Keratinocyte (primary cell): ENCODE data around the gene NT5DC3. TPM values are rescaled to one million over a fixed set of nuclear protein-coding genes. Genes with fewer than 3 reads are reported as not detected.

Experiments
- DNase-seq: peaks from one replicate; pipeline ENCODE4 v3.0.0-alpha.2; 2011; ENCODE audit warnings: low read depth, missing footprints, low spot score
- FAIRE-seq: peaks from 2 replicates; lab custom pipeline; 2011; peaks lifted over from hg19 to GRCh38; lab: Jason Lieb, UNC
- H2AFZ ChIP-seq: 2 replicates; pipeline ENCODE4 v1.6.0; 2012; ENCODE audit warnings: low read length, control low read depth, inconsistent platforms; ENCODE audit not compliant: control insufficient read depth
- H3K27ac ChIP-seq: 2 replicates; pipeline ENCODE4 v1.5.1; 2011; ENCODE audit warnings: low read length; ENCODE audit not compliant: control insufficient read depth, insufficient read depth
- H3K27me3 ChIP-seq: 3 replicates; pipeline ENCODE4 v1.6.0; 2011; ENCODE audit warnings: low read length; ENCODE audit not compliant: control insufficient read depth, insufficient read depth; ENCODE audit errors: extremely low read depth
- H3K36me3 ChIP-seq, 2 experiments: 2 replicates in 1 of 2; 3 replicates in 1 of 2; pipeline ENCODE4 v1.5.1; 2011; ENCODE audit warnings: low read length in 2 of 2, mild to moderate bottlenecking in 1 of 2; ENCODE audit not compliant: control insufficient read depth in 2 of 2, insufficient read depth in 2 of 2; ENCODE audit errors: extremely low read depth in 1 of 2
- H3K4me1 ChIP-seq: 3 replicates; pipeline ENCODE4 v1.5.1; 2011; ENCODE audit warnings: low read length; ENCODE audit not compliant: control insufficient read depth, insufficient read depth; ENCODE audit errors: extremely low read depth
- H3K4me2 ChIP-seq: 3 replicates; pipeline ENCODE4 v1.6.0; 2011; ENCODE audit warnings: low read depth, low read length; ENCODE audit not compliant: control insufficient read depth, insufficient read depth; ENCODE audit errors: extremely low read depth
- H3K4me3 ChIP-seq, 3 experiments: fragments of 200-600 bp in 1 of 3; sonication (generic) in 1 of 3; 2 replicates in 2 of 3; 3 replicates in 1 of 3; pipeline ENCODE4 v1.5.1; 2011 to 2016; ENCODE audit warnings: low read length in 3 of 3, mild to moderate bottlenecking in 3 of 3, control low read depth in 2 of 3, inconsistent platforms in 1 of 3, low read depth in 1 of 3, mixed read lengths in 1 of 3, mixed run types in 1 of 3, moderate library complexity in 1 of 3; ENCODE audit not compliant: control insufficient read depth in 2 of 3, insufficient read depth in 2 of 3; ENCODE audit errors: extremely low read depth in 1 of 3
- H3K79me2 ChIP-seq: 2 replicates; pipeline ENCODE4 v1.6.0; 2012; ENCODE audit warnings: low read length; ENCODE audit not compliant: control insufficient read depth, insufficient read depth
- H3K9ac ChIP-seq: 3 replicates; pipeline ENCODE4 v1.6.0; 2011; ENCODE audit warnings: low read length; ENCODE audit not compliant: control insufficient read depth, insufficient read depth; ENCODE audit errors: extremely low read depth
- H3K9me1 ChIP-seq: 3 replicates; pipeline ENCODE4 v1.6.0; 2011; ENCODE audit warnings: low read length; ENCODE audit not compliant: control insufficient read depth, insufficient read depth; ENCODE audit errors: extremely low read depth
- H3K9me3 ChIP-seq: 2 replicates; pipeline ENCODE4 v1.5.1; 2012; ENCODE audit warnings: low read depth, low read length; ENCODE audit not compliant: control insufficient read depth
- H4K20me1 ChIP-seq: 3 replicates; pipeline ENCODE4 v1.6.0; 2011; ENCODE audit warnings: low read length; ENCODE audit not compliant: control insufficient read depth, insufficient read depth; ENCODE audit errors: extremely low read depth
- EZH2 ChIP-seq: IDR thresholded peaks from one replicate; pipeline ENCODE4 v1.6.1; 2012; ENCODE audit warnings: inconsistent platforms, mild to moderate bottlenecking, low read length, moderate library complexity
- dilution Hi-C: fragments of 300-500 bp; cut with MboI; formaldehyde crosslinking; loops from one replicate; pipeline ENCODE4 v1.7.0; 2020; ENCODE audit warnings: low sequenced_read_pairs; ENCODE audit not compliant: extremely low pct_ligation_motif_present
- polyA plus RNA-seq, 5 experiments: library from polyadenylated mRNA; depleted of rRNA in 3 of 5; stranded (reverse) in 3 of 5; stranded (forward) in 1 of 5; unstranded in 1 of 5; fragments of >200 nt; gene quantifications; 1 replicate in 1 of 5; 2 replicates in 3 of 5; 3 replicates in 1 of 5; pipeline versions ENCODE4 v1.2.1 to v1.2.3, GENCODE V29; 2011 to 2012; ENCODE audit warnings: missing spikeins in 2 of 5, low read depth in 1 of 5, low replicate concordance in 1 of 5
- TF ChIP-seq, protein P1 (sequence below), 3 experiments: IDR thresholded peaks in 1 of 3; conservative IDR thresholded peaks in 1 of 3; optimal IDR thresholded peaks in 1 of 3; 2 replicates in 2 of 3; 3 replicates in 1 of 3; pipeline versions ENCODE3 to v1.5.1; 2011; ENCODE audit warnings: low read length in 3 of 3, mild to moderate bottlenecking in 3 of 3, moderate library complexity in 2 of 3, control low read depth in 1 of 3, inconsistent platforms in 1 of 3; ENCODE audit not compliant: insufficient read depth in 2 of 3; ENCODE audit errors: extremely low read depth in 1 of 3

NT5DC3 gene
- polyA plus RNA-seq, 1 donor (not counting 4 experiments of a cell fraction or from before 2014, with no cell fraction given) = 12.8 TPM

DNA sequence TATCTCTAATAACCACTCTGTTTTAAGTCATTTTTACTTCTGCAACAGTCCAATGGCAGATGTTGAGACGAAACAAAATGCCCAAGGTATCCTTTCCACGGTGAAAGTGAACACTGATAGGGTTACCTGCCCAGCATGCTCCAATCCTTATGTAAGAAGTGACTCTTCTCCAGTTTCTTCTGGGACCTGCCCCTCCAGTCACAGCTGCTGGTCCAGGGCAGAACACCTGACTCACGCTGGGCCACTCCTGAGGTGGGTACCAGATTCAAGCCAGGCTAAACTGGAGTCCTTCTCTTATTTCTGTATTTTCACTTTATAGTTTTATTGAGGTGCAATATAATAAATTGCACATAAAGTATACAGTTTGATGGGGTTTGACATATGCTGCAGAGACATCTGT, 16.7 kb downstream of the NT5DC3 start:
- Histone ChIP-seq H3K4me1 (peaks cover 18% of the 10 kb centered on the region), H3K9ac (no peak overlapping the region), H3K9me1 (no peaks in the 10 kb centered on the region), H3K36me3 (peaks cover 7 to 10% of the 10 kb centered on the region in 2 experiments), H3K9me3 (peaks cover 2% of the 10 kb centered on the region), H2AFZ (no peak overlapping the region), H3K4me2 (no peak overlapping the region), H4K20me1 (no peaks in the 10 kb centered on the region), H3K79me2 (peaks cover 92% of the 10 kb centered on the region), H3K4me3 (no peak overlapping the region), H3K27me3 (no peaks in the 10 kb centered on the region), H3K27ac (no peak overlapping the region)
- DNase-seq (no peak), FAIRE-seq (no peak)
- no peak for TF ChIP-seq EZH2
- TF ChIP-seq, protein P1, sequence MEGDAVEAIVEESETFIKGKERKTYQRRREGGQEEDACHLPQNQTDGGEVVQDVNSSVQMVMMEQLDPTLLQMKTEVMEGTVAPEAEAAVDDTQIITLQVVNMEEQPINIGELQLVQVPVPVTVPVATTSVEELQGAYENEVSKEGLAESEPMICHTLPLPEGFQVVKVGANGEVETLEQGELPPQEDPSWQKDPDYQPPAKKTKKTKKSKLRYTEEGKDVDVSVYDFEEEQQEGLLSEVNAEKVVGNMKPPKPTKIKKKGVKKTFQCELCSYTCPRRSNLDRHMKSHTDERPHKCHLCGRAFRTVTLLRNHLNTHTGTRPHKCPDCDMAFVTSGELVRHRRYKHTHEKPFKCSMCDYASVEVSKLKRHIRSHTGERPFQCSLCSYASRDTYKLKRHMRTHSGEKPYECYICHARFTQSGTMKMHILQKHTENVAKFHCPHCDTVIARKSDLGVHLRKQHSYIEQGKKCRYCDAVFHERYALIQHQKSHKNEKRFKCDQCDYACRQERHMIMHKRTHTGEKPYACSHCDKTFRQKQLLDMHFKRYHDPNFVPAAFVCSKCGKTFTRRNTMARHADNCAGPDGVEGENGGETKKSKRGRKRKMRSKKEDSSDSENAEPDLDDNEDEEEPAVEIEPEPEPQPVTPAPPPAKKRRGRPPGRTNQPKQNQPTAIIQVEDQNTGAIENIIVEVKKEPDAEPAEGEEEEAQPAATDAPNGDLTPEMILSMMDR (optimal IDR thresholded peaks at IDR 0.05 in 1 of 3, IDR thresholded peaks at IDR 0.05 in 1 of 3, conservative IDR thresholded peaks at IDR 0.05 in 1 of 3; ENCODE audit: extremely low read depth in 1 of 3, insufficient read depth in 2 of 3, low read length in 3 of 3) = no peak
- dilution Hi-C loops = no loop called here

DNA sequence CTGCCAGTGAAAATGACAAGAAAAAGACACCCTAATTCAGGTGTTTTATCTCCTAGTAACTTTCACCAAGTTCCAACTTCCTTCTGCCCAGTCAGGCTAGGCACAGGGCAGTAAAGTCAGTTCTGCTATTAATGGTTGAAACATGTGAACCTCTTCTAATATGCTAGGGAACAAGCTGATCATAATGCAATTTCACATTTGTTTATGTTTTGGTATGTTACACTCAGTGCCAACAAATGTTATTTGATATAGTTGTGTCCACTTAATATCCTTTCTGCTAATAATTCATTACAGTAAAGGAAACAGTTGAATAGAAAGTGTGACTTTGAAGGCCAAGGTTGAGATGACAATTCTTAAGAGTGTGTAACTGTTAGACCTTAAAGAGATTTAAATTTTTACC, 17.2 kb downstream of the NT5DC3 start:
- no peak overlapping the region for H3K27ac ChIP-seq
- peaks cover 93% of the 10 kb centered on the region for H3K79me2 ChIP-seq
- dilution Hi-C loops = no loop called here
- H4K20me1 ChIP-seq = no peaks in the 10 kb centered on the region
- peaks cover 7 to 10% of the 10 kb centered on the region in 2 experiments for H3K36me3 ChIP-seq
- H3K9me3 ChIP-seq = peaks cover 2% of the 10 kb centered on the region
- H3K4me1 ChIP-seq = peaks cover 18% of the 10 kb centered on the region
- no peak for TF ChIP-seq EZH2
- TF ChIP-seq, protein P1 (optimal IDR thresholded peaks at IDR 0.05 in 1 of 3, IDR thresholded peaks at IDR 0.05 in 1 of 3, conservative IDR thresholded peaks at IDR 0.05 in 1 of 3; ENCODE audit: extremely low read depth in 1 of 3, insufficient read depth in 2 of 3, low read length in 3 of 3) = no peak
- H3K4me3 ChIP-seq = no peak overlapping the region
- no peak for DNase-seq
- no peak overlapping the region for H2AFZ ChIP-seq
- no peaks in the 10 kb centered on the region for H3K9me1 ChIP-seq
- H3K9ac ChIP-seq = no peak overlapping the region
- no peak for FAIRE-seq
- no peak overlapping the region for H3K4me2 ChIP-seq
- no peaks in the 10 kb centered on the region for H3K27me3 ChIP-seq
